ENCODE data around the gene C4orf51.

The C4orf51 gene

GRCh38 chr4:145703850-145704497 lies 24.0 kb downstream of the C4orf51 start:
- Histone ChIP-seq H3K9me3 (ENCODE audit: control extremely low read depth in 1 of 5, control insufficient read depth in 4 of 5, insufficient read depth in 2 of 5, low read depth in 1 of 5, low read length in 4 of 5) (peaks cover 0 to 3% (median 0%) of the 10 kb centered on the region in 5 experiments), H3K4me1 (ENCODE audit: control extremely low read depth in 1 of 4, control insufficient read depth in 4 of 4, insufficient read depth in 4 of 4, low read length in 3 of 4) (no peaks in the 10 kb centered on the region), H3K36me3 (ENCODE audit: control insufficient read depth in 4 of 4, insufficient read depth in 4 of 4, low read length in 3 of 4) (no peaks in the 10 kb centered on the region), H3K27ac (ENCODE audit: insufficient read depth in 1 of 2, low read depth in 1 of 2, low read length in 2 of 2, poor library complexity in 1 of 2, severe bottlenecking in 2 of 2) (no peak overlapping the region), H3K27me3 (replicated peaks in 2 of 5; ENCODE audit: control insufficient read depth in 4 of 5, insufficient read depth in 5 of 5, low read length in 4 of 5) (no peaks in the 10 kb centered on the region), H3K4me3 (ENCODE audit: control insufficient read depth in 1 of 7, extremely low read depth in 1 of 7, insufficient read depth in 4 of 7, low read depth in 2 of 7, low read length in 6 of 7) (no peak overlapping the region)
- DNase-seq, result no peak
- CTCF ChIA-PET, result interaction anchor here (0.6 kb wide), 1 partner anchor 88 kb away, joined by 4 read pairs; no protein-coding TSS in a partner anchor
- 100% methylated on average over 4 of the region's 4 CpGs for whole genome bisulfite sequencing (ENCODE audit: insufficient coverage)
- POLR2A ChIA-PET, result no interaction called here

- no peak overlapping the region for H3K27ac ChIP-seq (ENCODE audit: insufficient read depth in 1 of 2, low read depth in 1 of 2, low read length in 2 of 2, poor library complexity in 1 of 2, severe bottlenecking in 2 of 2)
- no peak for DNase-seq
- no peaks in the 10 kb centered on the region for H3K27me3 ChIP-seq (replicated peaks in 2 of 5; ENCODE audit: control insufficient read depth in 4 of 5, insufficient read depth in 5 of 5, low read length in 4 of 5)
- H3K9me3 ChIP-seq (ENCODE audit: control extremely low read depth in 1 of 5, control insufficient read depth in 4 of 5, insufficient read depth in 2 of 5, low read depth in 1 of 5, low read length in 4 of 5), result peaks cover 0 to 13% (median 1%) of the 10 kb centered on the region in 5 experiments
- no peaks in the 10 kb centered on the region for H3K36me3 ChIP-seq (ENCODE audit: control insufficient read depth in 4 of 4, insufficient read depth in 4 of 4, low read length in 3 of 4)
- ChIA-PET CTCF (no interaction called here), POLR2A (no interaction called here)
- no peaks in the 10 kb centered on the region for H3K4me1 ChIP-seq (ENCODE audit: control extremely low read depth in 1 of 4, control insufficient read depth in 4 of 4, insufficient read depth in 4 of 4, low read length in 3 of 4)
- H3K4me3 ChIP-seq (ENCODE audit: control insufficient read depth in 1 of 7, extremely low read depth in 1 of 7, insufficient read depth in 4 of 7, low read depth in 2 of 7, low read length in 6 of 7), result no peak overlapping the region
- 100% methylated on average over 1 of the region's 1 CpG for WGBS (ENCODE audit: insufficient coverage)
Measured at GRCh38 chr4:145709336-145709735, 29.4 kb downstream of the C4orf51 start.

DNA sequence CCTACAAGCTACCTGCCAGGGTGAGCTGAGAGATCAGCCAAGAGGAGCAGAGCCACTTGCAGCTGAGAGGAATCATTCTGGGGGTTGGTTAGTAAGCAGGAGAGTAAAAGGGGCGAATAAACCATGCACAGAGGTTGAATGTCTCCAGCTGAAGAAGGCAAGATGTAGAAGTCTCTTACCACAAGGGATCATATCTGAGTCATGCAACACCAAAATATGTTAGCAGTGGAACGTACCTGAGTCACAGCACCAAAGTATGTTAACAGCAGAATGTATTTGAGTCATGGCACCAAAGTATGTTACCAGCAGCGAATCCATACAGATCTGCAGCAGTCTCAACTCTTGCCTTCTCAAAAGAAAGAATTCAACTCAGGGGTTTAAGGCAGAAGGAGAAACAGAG lies 29.9 kb downstream of the C4orf51 start:
- Histone ChIP-seq H3K9me3 (ENCODE audit: control extremely low read depth in 1 of 5, control insufficient read depth in 4 of 5, insufficient read depth in 2 of 5, low read depth in 1 of 5, low read length in 4 of 5) (peaks cover 0 to 13% (median 1%) of the 10 kb centered on the region in 5 experiments), H3K4me3 (ENCODE audit: control insufficient read depth in 1 of 7, extremely low read depth in 1 of 7, insufficient read depth in 4 of 7, low read depth in 2 of 7, low read length in 6 of 7) (no peak overlapping the region), H3K36me3 (ENCODE audit: control insufficient read depth in 4 of 4, insufficient read depth in 4 of 4, low read length in 3 of 4) (no peaks in the 10 kb centered on the region), H3K27me3 (replicated peaks in 2 of 5; ENCODE audit: control insufficient read depth in 4 of 5, insufficient read depth in 5 of 5, low read length in 4 of 5) (no peaks in the 10 kb centered on the region), H3K27ac (ENCODE audit: insufficient read depth in 1 of 2, low read depth in 1 of 2, low read length in 2 of 2, poor library complexity in 1 of 2, severe bottlenecking in 2 of 2) (no peak overlapping the region), H3K4me1 (ENCODE audit: control extremely low read depth in 1 of 4, control insufficient read depth in 4 of 4, insufficient read depth in 4 of 4, low read length in 3 of 4) (no peaks in the 10 kb centered on the region)
- 100% methylated on average over 3 of the region's 3 CpGs for WGBS (ENCODE audit: insufficient coverage)
- CTCF ChIA-PET, result no interaction called here
- POLR2A ChIA-PET, result no interaction called here
- no peak for DNase-seq

DNA sequence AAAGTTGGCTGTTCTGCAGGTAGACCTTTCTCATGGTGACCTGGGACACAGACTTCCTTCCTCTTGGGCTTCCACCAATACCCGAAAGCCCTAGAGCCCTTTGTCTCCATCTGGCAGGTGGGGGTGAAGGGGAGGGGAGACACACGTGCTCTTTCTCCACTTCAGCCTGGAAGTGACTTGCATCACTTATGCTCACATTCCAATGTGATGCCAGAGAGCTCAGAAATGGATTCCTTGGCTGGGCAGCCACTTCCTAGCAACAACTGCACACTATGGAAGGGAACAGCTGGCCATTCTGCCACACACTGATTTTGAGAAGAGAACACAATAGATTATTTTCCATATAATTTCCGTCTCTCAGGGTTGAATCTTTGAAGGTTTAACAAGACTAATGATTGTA lies 36.3 kb downstream of the C4orf51 start:
- H3K27ac ChIP-seq (ENCODE audit: insufficient read depth in 1 of 2, low read depth in 1 of 2, low read length in 2 of 2, poor library complexity in 1 of 2, severe bottlenecking in 2 of 2), result no peak overlapping the region
- no peak overlapping the region for H3K4me3 ChIP-seq (ENCODE audit: control insufficient read depth in 1 of 7, extremely low read depth in 1 of 7, insufficient read depth in 4 of 7, low read depth in 2 of 7, low read length in 6 of 7)
- 80% methylated on average over 2 of the region's 3 CpGs for WGBS (ENCODE audit: insufficient coverage)
- peaks cover 0 to 3% (median 0%) of the 10 kb centered on the region in 5 experiments for H3K9me3 ChIP-seq (ENCODE audit: control extremely low read depth in 1 of 5, control insufficient read depth in 4 of 5, insufficient read depth in 2 of 5, low read depth in 1 of 5, low read length in 4 of 5)
- no peaks in the 10 kb centered on the region for H3K36me3 ChIP-seq (ENCODE audit: control insufficient read depth in 4 of 4, insufficient read depth in 4 of 4, low read length in 3 of 4)
- DNase-seq, result no peak
- no peaks in the 10 kb centered on the region for H3K27me3 ChIP-seq (replicated peaks in 2 of 5; ENCODE audit: control insufficient read depth in 4 of 5, insufficient read depth in 5 of 5, low read length in 4 of 5)
- H3K4me1 ChIP-seq (ENCODE audit: control extremely low read depth in 1 of 4, control insufficient read depth in 4 of 4, insufficient read depth in 4 of 4, low read length in 3 of 4), result peaks cover 0 to 4% (median 0%) of the 10 kb centered on the region in 4 experiments
- CTCF ChIA-PET, result no interaction called here
- POLR2A ChIA-PET, result no interaction called here

- peaks cover 0 to 4% (median 0%) of the 10 kb centered on the region in 4 experiments for H3K4me1 ChIP-seq (ENCODE audit: control extremely low read depth in 1 of 4, control insufficient read depth in 4 of 4, insufficient read depth in 4 of 4, low read length in 3 of 4)
- POLR2A ChIA-PET, result no interaction called here
- no peak for DNase-seq
- H3K27me3 ChIP-seq (replicated peaks in 2 of 5; ENCODE audit: control insufficient read depth in 4 of 5, insufficient read depth in 5 of 5, low read length in 4 of 5), result no peaks in the 10 kb centered on the region
- H3K36me3 ChIP-seq (ENCODE audit: control insufficient read depth in 4 of 4, insufficient read depth in 4 of 4, low read length in 3 of 4), result no peaks in the 10 kb centered on the region
- CTCF ChIA-PET, result no interaction called here
- no peak overlapping the region for H3K4me3 ChIP-seq (ENCODE audit: control insufficient read depth in 1 of 7, extremely low read depth in 1 of 7, insufficient read depth in 4 of 7, low read depth in 2 of 7, low read length in 6 of 7)
- no peak overlapping the region for H3K27ac ChIP-seq (ENCODE audit: insufficient read depth in 1 of 2, low read depth in 1 of 2, low read length in 2 of 2, poor library complexity in 1 of 2, severe bottlenecking in 2 of 2)
- H3K9me3 ChIP-seq (ENCODE audit: control extremely low read depth in 1 of 5, control insufficient read depth in 4 of 5, insufficient read depth in 2 of 5, low read depth in 1 of 5, low read length in 4 of 5), result peaks cover 0 to 3% (median 0%) of the 10 kb centered on the region in 5 experiments
- WGBS (ENCODE audit: insufficient coverage), result no CpG with 5 or more reads among the region's 1 CpG
Measured at GRCh38 chr4:145716661-145717200, 36.8 kb downstream of the C4orf51 start.

DNA sequence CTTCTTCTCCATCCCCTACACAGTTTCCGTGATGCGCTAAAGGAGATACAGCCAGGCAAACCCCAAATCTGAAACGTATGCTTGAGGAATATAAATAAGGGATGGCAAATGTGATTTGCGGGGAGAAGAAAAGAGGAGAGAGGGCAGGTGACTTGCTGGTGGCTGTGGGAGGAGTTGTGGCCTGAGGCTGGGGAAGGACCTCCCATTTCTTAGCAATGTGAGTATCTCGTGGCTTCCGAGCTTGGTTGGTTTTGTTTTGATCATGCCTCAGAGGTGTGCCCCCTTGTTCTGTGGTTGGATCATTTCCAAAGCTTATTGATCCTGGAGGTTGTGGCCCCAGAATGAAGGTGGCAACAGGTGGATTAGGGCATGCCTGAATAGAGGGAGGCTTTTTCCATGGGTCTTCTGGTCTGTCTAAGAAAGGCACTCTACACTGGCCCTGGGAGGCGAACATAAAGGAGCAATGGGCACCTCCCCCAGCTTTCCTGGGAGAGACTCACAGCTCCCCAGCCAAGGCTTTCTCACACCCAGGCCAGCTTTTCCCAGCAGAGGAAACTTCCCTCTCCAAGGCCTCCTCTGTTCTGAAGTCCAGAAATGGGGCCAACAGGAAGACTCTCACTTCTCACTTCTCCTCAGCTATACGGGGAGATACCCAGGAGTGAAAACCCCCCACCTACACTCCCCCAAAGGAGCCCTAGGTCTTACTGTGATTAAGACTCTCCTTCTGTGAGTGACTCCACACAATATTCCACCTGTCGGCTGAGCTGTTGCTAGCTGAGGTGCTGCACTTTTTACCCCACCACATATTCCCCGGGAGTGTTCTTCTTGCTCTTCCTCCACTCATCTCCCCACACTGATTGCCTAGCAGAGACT lies 40.0 kb downstream of the C4orf51 start:
- no peaks in the 10 kb centered on the region for H3K9me3 ChIP-seq (ENCODE audit: control extremely low read depth in 1 of 5, control insufficient read depth in 4 of 5, insufficient read depth in 2 of 5, low read depth in 1 of 5, low read length in 4 of 5)
- peaks cover 0 to 4% (median 0%) of the 10 kb centered on the region in 4 experiments for H3K4me1 ChIP-seq (ENCODE audit: control extremely low read depth in 1 of 4, control insufficient read depth in 4 of 4, insufficient read depth in 4 of 4, low read length in 3 of 4)
- H3K4me3 ChIP-seq (ENCODE audit: control insufficient read depth in 1 of 7, extremely low read depth in 1 of 7, insufficient read depth in 4 of 7, low read depth in 2 of 7, low read length in 6 of 7), result no peak overlapping the region
- no peaks in the 10 kb centered on the region for H3K36me3 ChIP-seq (ENCODE audit: control insufficient read depth in 4 of 4, insufficient read depth in 4 of 4, low read length in 3 of 4)
- DNase-seq, result no peak
- H3K27ac ChIP-seq (ENCODE audit: insufficient read depth in 1 of 2, low read depth in 1 of 2, low read length in 2 of 2, poor library complexity in 1 of 2, severe bottlenecking in 2 of 2), result no peak overlapping the region
- ChIA-PET POLR2A (no interaction called here), CTCF (no interaction called here)
- no peaks in the 10 kb centered on the region for H3K27me3 ChIP-seq (replicated peaks in 2 of 5; ENCODE audit: control insufficient read depth in 4 of 5, insufficient read depth in 5 of 5, low read length in 4 of 5)
- 75% methylated on average over 7 of the region's 10 CpGs for WGBS (ENCODE audit: insufficient coverage)

- peaks cover 0 to 4% (median 0%) of the 10 kb centered on the region in 4 experiments for H3K4me1 ChIP-seq (ENCODE audit: control extremely low read depth in 1 of 4, control insufficient read depth in 4 of 4, insufficient read depth in 4 of 4, low read length in 3 of 4)
- H3K27ac ChIP-seq (ENCODE audit: insufficient read depth in 1 of 2, low read depth in 1 of 2, low read length in 2 of 2, poor library complexity in 1 of 2, severe bottlenecking in 2 of 2), result no peak overlapping the region
- H3K36me3 ChIP-seq (ENCODE audit: control insufficient read depth in 4 of 4, insufficient read depth in 4 of 4, low read length in 3 of 4), result no peaks in the 10 kb centered on the region
- 90% methylated on average over 3 of the region's 3 CpGs for WGBS (ENCODE audit: insufficient coverage)
- ChIA-PET POLR2A (interaction anchor here (0.7 kb wide), 1 partner anchor 170 kb away, joined by 3 read pairs; no protein-coding TSS in a partner anchor), CTCF (no interaction called here)
- no peaks in the 10 kb centered on the region for H3K27me3 ChIP-seq (replicated peaks in 2 of 5; ENCODE audit: control insufficient read depth in 4 of 5, insufficient read depth in 5 of 5, low read length in 4 of 5)
- H3K9me3 ChIP-seq (ENCODE audit: control extremely low read depth in 1 of 5, control insufficient read depth in 4 of 5, insufficient read depth in 2 of 5, low read depth in 1 of 5, low read length in 4 of 5), result no peaks in the 10 kb centered on the region
- H3K4me3 ChIP-seq (ENCODE audit: control insufficient read depth in 1 of 7, extremely low read depth in 1 of 7, insufficient read depth in 4 of 7, low read depth in 2 of 7, low read length in 6 of 7), result no peak overlapping the region
- no peak for DNase-seq
Measured at GRCh38 chr4:145720656-145721055, 40.7 kb downstream of the C4orf51 start.
